Thymus (tissue), 11 donors: Measurements from ENCODE around the gene HNRNPUL2. TPM values are rescaled to one million over a fixed set of nuclear protein-coding genes. Genes with fewer than 3 reads are reported as not detected.
"Not testable (repeated sequence)": the region's sequence is repeated elsewhere in the genome, so short reads cannot be mapped to it uniquely, and the experiment has no call there.

Source experiments
- DNase-seq, 9 donors: peaks; one replicate each; pipeline ENCODE4 v3.0.0-alpha.2; 2013; ENCODE audit warnings: low spot score in 9 of 9, low read depth in 6 of 9, missing footprints in 1 of 9
- H3K27ac ChIP-seq, 2 donors: one replicate each; pipeline ENCODE4 v1.5.1; 2013; ENCODE audit warnings: control low read depth in 1 of 2, low read depth in 1 of 2, low read length in 1 of 2, mild to moderate bottlenecking in 1 of 2, moderate library complexity in 1 of 2
- H3K27me3 ChIP-seq, 2 donors: one replicate each; pipeline ENCODE4 v1.5.1; 2013; ENCODE audit warnings: low read length in 1 of 2; ENCODE audit not compliant: control insufficient read depth in 2 of 2, insufficient read depth in 1 of 2
- H3K36me3 ChIP-seq, 2 donors: one replicate each; pipeline ENCODE4 v1.5.1; 2013; ENCODE audit warnings: low read length in 1 of 2, mild to moderate bottlenecking in 1 of 2, moderate library complexity in 1 of 2; ENCODE audit not compliant: control insufficient read depth in 2 of 2, insufficient read depth in 2 of 2
- H3K4me1 ChIP-seq, 2 donors: one replicate each; pipeline ENCODE4 v1.5.1; 2013; ENCODE audit warnings: low read length in 2 of 2; ENCODE audit not compliant: control insufficient read depth in 2 of 2, insufficient read depth in 2 of 2
- H3K4me3 ChIP-seq, 2 donors: one replicate each; pipeline ENCODE4 v1.5.1; 2013; ENCODE audit warnings: low read length in 2 of 2, control low read depth in 1 of 2, mild to moderate bottlenecking in 1 of 2
- H3K9me3 ChIP-seq, 2 donors: one replicate each; pipeline ENCODE4 v1.5.1; 2013; ENCODE audit warnings: low read length in 1 of 2, mild to moderate bottlenecking in 1 of 2; ENCODE audit not compliant: control insufficient read depth in 2 of 2, insufficient read depth in 1 of 2
- WGBS: extraction: QIAGEN DNeasy Blood & Tissue Kit; methylation state at CpG from one replicate; pipeline ENCODE4 v1.1.7; 2013; 5-methylcytosine and 5-hydroxymethylcytosine counted together
- polyA plus RNA-seq: library from polyadenylated mRNA; stranded (reverse); fragments of 200-250 nt; gene quantifications from one replicate; pipeline ENCODE4 v1.2.3, GENCODE V29; 2013
- total RNA-seq: library from RNA; stranded (reverse); fragments of 120-200 nt; gene quantifications from one replicate; pipeline ENCODE4 v1.2.4, GENCODE V29; 2013
- donor health status: healthy.

The HNRNPUL2 gene
- total and polyA plus RNA-seq, 2 donors, result 7.7 to 44.7 TPM

- H3K27ac ChIP-seq, result peak overlapping the region; percentile 98 to 99
- peaks cover 22 to 49% of the 10 kb centered on the region in 2 donors for H3K4me1 ChIP-seq
- H3K4me3 ChIP-seq, result peak overlapping the region; percentile 77 to 82
- 2% methylated on average over 47 of the region's 47 CpGs for WGBS
- H3K9me3 ChIP-seq, result no peaks in the 10 kb centered on the region
- H3K36me3 ChIP-seq, result peaks cover 24 to 44% of the 10 kb centered on the region in 2 donors
- H3K27me3 ChIP-seq, result no peaks in the 10 kb centered on the region
- DNase-seq, result peak; percentile 93 to 99 (median 97)
Observed at GRCh38 chr11:62709247-62710000, 17.8 kb downstream of the HNRNPUL2 start.

GRCh38 chr11:62708793-62709192 lies 18.5 kb downstream of the HNRNPUL2 start:
- Histone ChIP-seq H3K36me3 (peaks cover 17 to 37% of the 10 kb centered on the region in 2 donors), H3K27me3 (no peaks in the 10 kb centered on the region), H3K27ac (peak overlapping the region; percentile 98 to 99), H3K4me3 (peak overlapping the region; percentile 77 to 82), H3K4me1 (peaks cover 22 to 49% of the 10 kb centered on the region in 2 donors), H3K9me3 (no peaks in the 10 kb centered on the region)
- under 1% methylated on average over 7 of the region's 7 CpGs for WGBS
- DNase-seq, result peak in 1 of 9 donors; percentile 54

- 91% methylated on average over 5 of the region's 5 CpGs for WGBS
Observed at GRCh38 chr11:62708392-62708791, 18.9 kb downstream of the HNRNPUL2 start.

GRCh38 chr11:62707277-62707861 lies 19.9 kb downstream of the HNRNPUL2 start, which contains the start of the genes BSCL2 and GNG3:
Gene BSCL2, minus strand, starts transcription at chr11:62707424. Its CDS starts 229 bp downstream, at chr11:62707195.
Gene GNG3, plus strand, starts transcription at chr11:62707676. Its CDS starts 620 bp downstream, at chr11:62708296.
- peak within 1 kb of the TSS; percentile 77 to 82 for H3K4me3 ChIP-seq
- H3K4me1 ChIP-seq, result peaks cover 22 to 49% of the 10 kb centered on the region in 2 donors
- DNase-seq, result peak in 1 of 9 donors; percentile 34
- H3K27ac ChIP-seq, result peak within 1 kb of the TSS; percentile 98 to 99
- peaks cover 12 to 26% of the 10 kb centered on the region in 2 donors for H3K36me3 ChIP-seq
- no peaks in the 10 kb centered on the region for H3K9me3 ChIP-seq
- no peaks in the 10 kb centered on the region for H3K27me3 ChIP-seq
- 89% methylated on average over 10 of the region's 10 CpGs for WGBS

More at GRCh38 chr11:62708392-62708791, 18.9 kb downstream of the HNRNPUL2 start:
- Histone ChIP-seq H3K27ac (peak overlapping the region; percentile 98 to 99), H3K9me3 (no peaks in the 10 kb centered on the region), H3K36me3 (peaks cover 13 to 33% of the 10 kb centered on the region in 2 donors), H3K27me3 (no peaks in the 10 kb centered on the region), H3K4me3 (peak overlapping the region; percentile 77 to 82), H3K4me1 (peaks cover 22 to 49% of the 10 kb centered on the region in 2 donors)
- DNase-seq, result peak in 1 of 9 donors; percentile 28

- Histone ChIP-seq H3K4me1 (peaks cover 22 to 49% of the 10 kb centered on the region in 2 donors), H3K4me3 (peak overlapping the region; percentile 64 to 75)
Observed at GRCh38 chr11:62706850-62707247, 20.4 kb downstream of the HNRNPUL2 start.

GRCh38 chr11:62705880-62706849 lies 21.1 kb downstream of the HNRNPUL2 start:
- Histone ChIP-seq H3K27ac (peak overlapping the region; percentile 76 to 82), H3K9me3 (no peaks in the 10 kb centered on the region), H3K36me3 (peaks cover 10 to 19% of the 10 kb centered on the region in 2 donors), H3K4me3 (peak overlapping the region; percentile 64 to 75), H3K4me1 (peaks cover 22 to 49% of the 10 kb centered on the region in 2 donors), H3K27me3 (no peaks in the 10 kb centered on the region)
- 11% methylated on average over 73 of the region's 73 CpGs for WGBS
- peak in 8 of 9 donors; percentile 77 to 95 (median 88) for DNase-seq

More at GRCh38 chr11:62706850-62707247, 20.4 kb downstream of the HNRNPUL2 start:
- no peaks in the 10 kb centered on the region for H3K9me3 ChIP-seq
- peak overlapping the region in 1 of 2 donors; percentile 21 for H3K27ac ChIP-seq
- no peak for DNase-seq
- no peaks in the 10 kb centered on the region for H3K27me3 ChIP-seq
- WGBS, result 95% methylated on average over 8 of the region's 8 CpGs
- H3K36me3 ChIP-seq, result peaks cover 13 to 23% of the 10 kb centered on the region in 2 donors

- peak overlapping the region in 1 of 2 donors; percentile 76 for H3K27ac ChIP-seq
- H3K9me3 ChIP-seq, result no peaks in the 10 kb centered on the region
- no peaks in the 10 kb centered on the region for H3K27me3 ChIP-seq
- H3K4me3 ChIP-seq, result peak overlapping the region; percentile 64 to 75
- peaks cover 22 to 48% of the 10 kb centered on the region in 2 donors for H3K4me1 ChIP-seq
- peaks cover 9 to 17% of the 10 kb centered on the region in 2 donors for H3K36me3 ChIP-seq
- DNase-seq, result no peak
- 78% methylated on average over 7 of the region's 7 CpGs for WGBS
Observed at GRCh38 chr11:62705413-62705812, 21.8 kb downstream of the HNRNPUL2 start.

- H3K27ac ChIP-seq, H3K4me3 ChIP-seq, H3K9me3 ChIP-seq, DNase-seq, H3K27me3 ChIP-seq: not testable (repeated sequence)
- H3K36me3 ChIP-seq, result peaks cover 9 to 12% of the 10 kb centered on the region in 2 donors
- 97% methylated on average over 4 of the region's 4 CpGs for WGBS
- H3K4me1 ChIP-seq, result peaks cover 18 to 36% of the 10 kb centered on the region in 2 donors
Observed at GRCh38 chr11:62703921-62704320, 23.3 kb downstream of the HNRNPUL2 start.
